Nephron (organoid): ENCODE data around the gene IGF2.

Experiments used
- H3K27ac Mint-ChIP-seq, 3 experiments: 2 replicates each; pipeline ENCODE4 v1.8.0; 2020; ENCODE audit warnings: mixed read lengths in 3 of 3, mild to moderate bottlenecking in 2 of 3, moderate library complexity in 1 of 3
- H3K27me3 Mint-ChIP-seq: 2 replicates; pipeline ENCODE4 v1.8.0; 2021; ENCODE audit warnings: low read depth, mild to moderate bottlenecking, moderate library complexity, mixed read lengths
- H3K36me3 Mint-ChIP-seq: 2 replicates; pipeline ENCODE4 v1.8.0; 2020; ENCODE audit warnings: low read depth, mixed read lengths
- H3K4me1 Mint-ChIP-seq: 2 replicates; pipeline ENCODE4 v1.8.0; 2020; ENCODE audit warnings: mixed read lengths
- H3K4me3 Mint-ChIP-seq, 3 experiments: 2 replicates each; pipeline ENCODE4 v1.8.0; 2020; ENCODE audit warnings: mild to moderate bottlenecking in 3 of 3, mixed read lengths in 3 of 3, moderate library complexity in 2 of 3
- H3K9me3 Mint-ChIP-seq: 2 replicates; pipeline ENCODE4 v1.8.0; 2020; ENCODE audit warnings: mixed read lengths
- CTCF ChIP-seq, 3 experiments: fragments of 200-600 bp; sonication (generic); IDR thresholded peaks; one replicate each; pipeline ENCODE4 v1.5.0; 2021; ENCODE audit warnings: antibody characterized with exemption in 3 of 3; ENCODE audit not compliant: unreplicated experiment in 3 of 3

IGF2 gene

GRCh38 chr11:2164861-2165555 lies 25.8 kb upstream of the IGF2 start:
- no peak overlapping the region for H3K27ac Mint-ChIP-seq
- H3K36me3 Mint-ChIP-seq, result no peaks in the 10 kb centered on the region
- no peaks in the 10 kb centered on the region for H3K9me3 Mint-ChIP-seq
- no peak for TF ChIP-seq CTCF (IDR thresholded peaks at IDR 0.05; ENCODE audit: unreplicated experiment in 3 of 3)
- H3K4me3 Mint-ChIP-seq, result no peak overlapping the region
- no peaks in the 10 kb centered on the region for H3K4me1 Mint-ChIP-seq
- H3K27me3 Mint-ChIP-seq, result no peaks in the 10 kb centered on the region

GRCh38 chr11:2164081-2164480 lies 24.9 kb upstream of the IGF2 start:
- Mint-ChIP-seq H3K36me3 (no peaks in the 10 kb centered on the region), H3K4me3 (no peak overlapping the region), H3K27me3 (no peaks in the 10 kb centered on the region), H3K4me1 (no peaks in the 10 kb centered on the region), H3K27ac (no peak overlapping the region), H3K9me3 (no peaks in the 10 kb centered on the region)
- no peak for TF ChIP-seq CTCF (IDR thresholded peaks at IDR 0.05; ENCODE audit: unreplicated experiment in 3 of 3)

GRCh38 chr11:2163428-2163978 lies 24.3 kb upstream of the IGF2 start:
- no peak for TF ChIP-seq CTCF (IDR thresholded peaks at IDR 0.05; ENCODE audit: unreplicated experiment in 3 of 3)
- H3K9me3 Mint-ChIP-seq, result no peaks in the 10 kb centered on the region
- no peaks in the 10 kb centered on the region for H3K36me3 Mint-ChIP-seq
- no peaks in the 10 kb centered on the region for H3K4me1 Mint-ChIP-seq
- H3K27ac Mint-ChIP-seq, result no peak overlapping the region
- H3K27me3 Mint-ChIP-seq, result no peaks in the 10 kb centered on the region
- no peak overlapping the region for H3K4me3 Mint-ChIP-seq

GRCh38 chr11:2160736-2161259 lies 21.6 kb upstream of the IGF2 start, which contains the start of gene INS:
Gene INS (minus strand): TSS chr11:2161209. CDS start chr11:2160971, 238 bp downstream.
- no peak within 1 kb of the TSS for H3K27ac Mint-ChIP-seq
- H3K36me3 Mint-ChIP-seq, result no peaks in the 10 kb centered on the region
- TF ChIP-seq CTCF (IDR thresholded peaks at IDR 0.05; ENCODE audit: unreplicated experiment in 3 of 3), result no peak

GRCh38 chr11:2159536-2160413 lies 20.6 kb upstream of the IGF2 start:
- no peak for TF ChIP-seq CTCF (IDR thresholded peaks at IDR 0.05; ENCODE audit: unreplicated experiment in 3 of 3)
- Mint-ChIP-seq H3K36me3 (no peaks in the 10 kb centered on the region), H3K4me3 (no peak overlapping the region), H3K27ac (no peak overlapping the region), H3K9me3 (no peaks in the 10 kb centered on the region), H3K4me1 (no peaks in the 10 kb centered on the region), H3K27me3 (no peaks in the 10 kb centered on the region)

More at GRCh38 chr11:2160736-2161259, 21.6 kb upstream of the IGF2 start, which contains the start of gene INS:
- H3K27me3 Mint-ChIP-seq, result no peaks in the 10 kb centered on the region
- H3K9me3 Mint-ChIP-seq, result no peaks in the 10 kb centered on the region
- no peaks in the 10 kb centered on the region for H3K4me1 Mint-ChIP-seq
- no peak within 1 kb of the TSS for H3K4me3 Mint-ChIP-seq
